Uterus (tissue), 2 donors: ENCODE results near the gene EEA1.

Source experiments
- POLR2A ChIP-seq, 2 donors: fragments of 450-650 bp; IDR thresholded peaks; one replicate each; pipeline ENCODE4 v1.6.1; 2016; ENCODE audit warnings: antibody characterized with exemption in 2 of 2, mild to moderate bottlenecking in 1 of 2, moderate library complexity in 1 of 2
- TF ChIP-seq, protein P1 (sequence below), 4 experiments: fragments of 200-600 bp in 2 of 4; fragments of 450-650 bp in 2 of 4; sonication (generic) in 2 of 4; IDR thresholded peaks; one replicate each; pipeline ENCODE4 v1.5.1; 2016 to 2019; ENCODE audit warnings: antibody characterized with exemption in 4 of 4, mild to moderate bottlenecking in 2 of 4, moderate library complexity in 1 of 4

DNA sequence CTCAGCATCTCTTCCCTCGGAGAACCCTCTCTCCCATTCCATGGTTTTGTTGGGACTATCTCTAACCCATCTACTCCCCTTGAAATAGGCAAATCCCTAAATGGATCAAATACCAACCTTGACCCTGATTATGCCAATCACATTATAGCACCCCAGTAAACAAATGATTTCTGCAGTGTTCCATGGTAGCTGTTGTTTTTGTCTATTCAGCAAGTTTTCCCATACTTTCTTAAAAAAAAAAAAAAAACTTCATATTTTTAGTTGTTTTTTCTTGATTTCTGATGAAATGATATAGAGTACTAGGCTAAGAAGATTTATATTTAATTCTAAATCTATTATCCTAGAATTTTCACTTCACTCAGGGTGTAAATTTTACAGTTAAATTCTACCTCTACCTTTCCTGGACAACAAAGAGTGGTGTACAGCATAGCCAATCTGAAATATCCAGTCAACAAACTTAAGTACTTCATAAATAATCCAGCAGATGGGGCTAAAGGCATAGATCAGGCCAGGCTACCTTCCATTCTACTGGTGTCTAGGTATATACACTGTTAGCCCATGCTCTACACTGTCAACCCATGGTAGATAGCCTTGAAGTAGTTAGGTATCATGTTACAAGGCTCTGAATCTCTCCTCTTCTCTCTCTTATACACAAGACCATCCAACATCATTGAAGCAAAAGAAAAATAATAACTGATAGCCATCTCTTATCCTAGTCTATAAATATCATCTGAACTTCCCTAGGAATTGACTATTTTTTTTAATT, 144.1 kb downstream of the EEA1 start:
- TF ChIP-seq, protein P1, sequence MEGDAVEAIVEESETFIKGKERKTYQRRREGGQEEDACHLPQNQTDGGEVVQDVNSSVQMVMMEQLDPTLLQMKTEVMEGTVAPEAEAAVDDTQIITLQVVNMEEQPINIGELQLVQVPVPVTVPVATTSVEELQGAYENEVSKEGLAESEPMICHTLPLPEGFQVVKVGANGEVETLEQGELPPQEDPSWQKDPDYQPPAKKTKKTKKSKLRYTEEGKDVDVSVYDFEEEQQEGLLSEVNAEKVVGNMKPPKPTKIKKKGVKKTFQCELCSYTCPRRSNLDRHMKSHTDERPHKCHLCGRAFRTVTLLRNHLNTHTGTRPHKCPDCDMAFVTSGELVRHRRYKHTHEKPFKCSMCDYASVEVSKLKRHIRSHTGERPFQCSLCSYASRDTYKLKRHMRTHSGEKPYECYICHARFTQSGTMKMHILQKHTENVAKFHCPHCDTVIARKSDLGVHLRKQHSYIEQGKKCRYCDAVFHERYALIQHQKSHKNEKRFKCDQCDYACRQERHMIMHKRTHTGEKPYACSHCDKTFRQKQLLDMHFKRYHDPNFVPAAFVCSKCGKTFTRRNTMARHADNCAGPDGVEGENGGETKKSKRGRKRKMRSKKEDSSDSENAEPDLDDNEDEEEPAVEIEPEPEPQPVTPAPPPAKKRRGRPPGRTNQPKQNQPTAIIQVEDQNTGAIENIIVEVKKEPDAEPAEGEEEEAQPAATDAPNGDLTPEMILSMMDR (IDR thresholded peaks at IDR 0.05), result peak; percentile 32 to 63 (median 58)
- no peak for TF ChIP-seq POLR2A (IDR thresholded peaks at IDR 0.05)
